ENCODE results near the gene RASA2.

The RASA2 gene

GRCh38 chr3:141649871-141650270 is 163.0 kb downstream of the RASA2 start:
- TF ChIP-seq, protein P1, sequence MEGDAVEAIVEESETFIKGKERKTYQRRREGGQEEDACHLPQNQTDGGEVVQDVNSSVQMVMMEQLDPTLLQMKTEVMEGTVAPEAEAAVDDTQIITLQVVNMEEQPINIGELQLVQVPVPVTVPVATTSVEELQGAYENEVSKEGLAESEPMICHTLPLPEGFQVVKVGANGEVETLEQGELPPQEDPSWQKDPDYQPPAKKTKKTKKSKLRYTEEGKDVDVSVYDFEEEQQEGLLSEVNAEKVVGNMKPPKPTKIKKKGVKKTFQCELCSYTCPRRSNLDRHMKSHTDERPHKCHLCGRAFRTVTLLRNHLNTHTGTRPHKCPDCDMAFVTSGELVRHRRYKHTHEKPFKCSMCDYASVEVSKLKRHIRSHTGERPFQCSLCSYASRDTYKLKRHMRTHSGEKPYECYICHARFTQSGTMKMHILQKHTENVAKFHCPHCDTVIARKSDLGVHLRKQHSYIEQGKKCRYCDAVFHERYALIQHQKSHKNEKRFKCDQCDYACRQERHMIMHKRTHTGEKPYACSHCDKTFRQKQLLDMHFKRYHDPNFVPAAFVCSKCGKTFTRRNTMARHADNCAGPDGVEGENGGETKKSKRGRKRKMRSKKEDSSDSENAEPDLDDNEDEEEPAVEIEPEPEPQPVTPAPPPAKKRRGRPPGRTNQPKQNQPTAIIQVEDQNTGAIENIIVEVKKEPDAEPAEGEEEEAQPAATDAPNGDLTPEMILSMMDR (conservative IDR thresholded peaks at IDR 0.05; ENCODE audit: low read length) = no peak
- TF ChIP-seq EZH2phosphoT487 (IDR thresholded peaks at IDR 0.05; ENCODE audit: borderline replicate concordance) = no peak
- Histone ChIP-seq H3K4me3 (ENCODE audit: low read length, poor library complexity, severe bottlenecking) (no peak overlapping the region), H3K9me3 (ENCODE audit: insufficient read depth, low read depth, low read length) (no peaks in the 10 kb centered on the region), H3F3A (ENCODE audit: low read depth) (no peaks in the 10 kb centered on the region), H4K20me1 (ENCODE audit: insufficient read depth, low read length, poor library complexity, severe bottlenecking) (no peaks in the 10 kb centered on the region), H3K27me3 (ENCODE audit: insufficient read depth, low read length, poor library complexity, severe bottlenecking) (no peaks in the 10 kb centered on the region), H3K79me2 (ENCODE audit: insufficient read depth, low read length) (no peaks in the 10 kb centered on the region), H3K4me2 (ENCODE audit: low read depth, low read length, poor library complexity, severe bottlenecking) (no peak overlapping the region), H3K36me3 (ENCODE audit: insufficient read depth, low read length) (no peaks in the 10 kb centered on the region), H3K4me1 (ENCODE audit: insufficient read depth, low read length, poor library complexity, severe bottlenecking) (no peaks in the 10 kb centered on the region), H2AFZ (ENCODE audit: low read length) (no peak overlapping the region), H3K9me2 (replicated peaks; ENCODE audit: low read depth, low read length) (no peaks in the 10 kb centered on the region), H3K9ac (ENCODE audit: low read depth, low read length, poor library complexity, severe bottlenecking) (no peak overlapping the region)

DNA sequence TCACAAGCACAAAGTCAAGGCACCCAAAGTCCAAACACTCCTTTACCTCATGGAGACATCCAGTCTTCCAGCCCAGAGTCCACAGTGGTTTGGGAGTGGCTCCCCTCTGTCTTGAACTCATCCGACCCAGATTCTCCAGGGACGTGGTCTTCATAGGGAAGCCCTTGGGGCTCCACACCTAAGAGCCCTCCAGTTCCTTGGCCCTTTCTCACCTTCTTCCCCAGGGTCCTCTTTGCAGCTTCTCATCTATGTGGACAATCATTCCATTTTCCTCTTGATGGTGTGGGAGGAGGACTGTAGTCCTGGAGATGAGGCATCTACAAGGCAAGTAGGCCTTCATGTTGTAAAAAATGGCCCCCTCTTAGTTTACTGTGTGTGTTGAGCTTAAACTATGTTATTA is 164.0 kb downstream of the RASA2 start:
- no peak overlapping the region for H3K4me2 ChIP-seq (ENCODE audit: low read depth, low read length, poor library complexity, severe bottlenecking)
- H3K9me2 ChIP-seq (replicated peaks; ENCODE audit: low read depth, low read length) = no peaks in the 10 kb centered on the region
- no peaks in the 10 kb centered on the region for H3K27me3 ChIP-seq (ENCODE audit: insufficient read depth, low read length, poor library complexity, severe bottlenecking)
- H2AFZ ChIP-seq (ENCODE audit: low read length) = no peak overlapping the region
- no peaks in the 10 kb centered on the region for H3K79me2 ChIP-seq (ENCODE audit: insufficient read depth, low read length)
- no peak for TF ChIP-seq EZH2phosphoT487 (IDR thresholded peaks at IDR 0.05; ENCODE audit: borderline replicate concordance)
- TF ChIP-seq, protein P1 (conservative IDR thresholded peaks at IDR 0.05; ENCODE audit: low read length) = no peak
- H3K4me3 ChIP-seq (ENCODE audit: low read length, poor library complexity, severe bottlenecking) = no peak overlapping the region
- H3K9ac ChIP-seq (ENCODE audit: low read depth, low read length, poor library complexity, severe bottlenecking) = no peak overlapping the region
- no peaks in the 10 kb centered on the region for H3K4me1 ChIP-seq (ENCODE audit: insufficient read depth, low read length, poor library complexity, severe bottlenecking)
- H3F3A ChIP-seq (ENCODE audit: low read depth) = no peaks in the 10 kb centered on the region
- no peaks in the 10 kb centered on the region for H4K20me1 ChIP-seq (ENCODE audit: insufficient read depth, low read length, poor library complexity, severe bottlenecking)
- H3K36me3 ChIP-seq (ENCODE audit: insufficient read depth, low read length) = no peaks in the 10 kb centered on the region
- H3K9me3 ChIP-seq (ENCODE audit: insufficient read depth, low read depth, low read length) = no peaks in the 10 kb centered on the region

GRCh38 chr3:141651409-141651808 is 164.6 kb downstream of the RASA2 start:
- Histone ChIP-seq H3K9me3 (ENCODE audit: insufficient read depth, low read depth, low read length) (no peaks in the 10 kb centered on the region), H4K20me1 (ENCODE audit: insufficient read depth, low read length, poor library complexity, severe bottlenecking) (no peaks in the 10 kb centered on the region), H3K79me2 (ENCODE audit: insufficient read depth, low read length) (no peaks in the 10 kb centered on the region), H3K9ac (ENCODE audit: low read depth, low read length, poor library complexity, severe bottlenecking) (no peak overlapping the region), H3K36me3 (ENCODE audit: insufficient read depth, low read length) (no peaks in the 10 kb centered on the region), H3K27me3 (ENCODE audit: insufficient read depth, low read length, poor library complexity, severe bottlenecking) (no peaks in the 10 kb centered on the region), H3K4me2 (ENCODE audit: low read depth, low read length, poor library complexity, severe bottlenecking) (no peak overlapping the region), H3F3A (ENCODE audit: low read depth) (no peaks in the 10 kb centered on the region), H3K4me1 (ENCODE audit: insufficient read depth, low read length, poor library complexity, severe bottlenecking) (no peaks in the 10 kb centered on the region), H2AFZ (ENCODE audit: low read length) (no peak overlapping the region), H3K9me2 (replicated peaks; ENCODE audit: low read depth, low read length) (no peaks in the 10 kb centered on the region), H3K4me3 (ENCODE audit: low read length, poor library complexity, severe bottlenecking) (no peak overlapping the region)
- no peak for TF ChIP-seq EZH2phosphoT487 (IDR thresholded peaks at IDR 0.05; ENCODE audit: borderline replicate concordance)
- TF ChIP-seq, protein P1 (conservative IDR thresholded peaks at IDR 0.05; ENCODE audit: low read length) = no peak
